ENCODE results near the gene C11orf97.
"Not testable (repeated sequence)": the region's sequence is repeated elsewhere in the genome, so short reads cannot be mapped to it uniquely, and the experiment has no call there.

The C11orf97 gene

GRCh38 chr11:94525546-94526324 is 13.5 kb downstream of the C11orf97 start:
- DNase-seq (ENCODE audit: low spot score), result peak; percentile 67

- DNase-seq (ENCODE audit: low spot score), result no peak
These were observed 14.6 kb downstream of the C11orf97 start for GRCh38 chr11:94526645-94527438.

GRCh38 chr11:94528551-94528950 is 16.3 kb downstream of the C11orf97 start:
- DNase-seq (ENCODE audit: low spot score), result no peak

GRCh38 chr11:94532211-94532610 is 19.9 kb downstream of the C11orf97 start:
- no peak for DNase-seq (ENCODE audit: low spot score)

- no peak for DNase-seq (ENCODE audit: low spot score)
These were observed 20.9 kb downstream of the C11orf97 start for GRCh38 chr11:94533206-94533605.

GRCh38 chr11:94533696-94534630 is 21.7 kb downstream of the C11orf97 start:
- DNase-seq (ENCODE audit: low spot score), result peak; percentile 43

GRCh38 chr11:94536386-94536785 is 24.1 kb downstream of the C11orf97 start:
- no peak for DNase-seq (ENCODE audit: low spot score)

GRCh38 chr11:94537031-94537600 is 24.9 kb downstream of the C11orf97 start:
- no peak for DNase-seq (ENCODE audit: low spot score)

- no peak for DNase-seq (ENCODE audit: low spot score)
These were observed 27.2 kb downstream of the C11orf97 start for GRCh38 chr11:94539420-94539819.

GRCh38 chr11:94543695-94544645 is 31.7 kb downstream of the C11orf97 start, which contains the start of gene FUT4:
Gene FUT4, plus strand, starts transcription at chr11:94543921. Its CDS starts 213 bp downstream, at chr11:94544134.
- DNase-seq (ENCODE audit: low spot score), result peak; percentile 85

GRCh38 chr11:94544646-94545263 is 32.5 kb downstream of the C11orf97 start:
- DNase-seq (ENCODE audit: low spot score), result no peak

GRCh38 chr11:94545264-94546161 is 33.3 kb downstream of the C11orf97 start:
- DNase-seq (ENCODE audit: low spot score), result no peak

GRCh38 chr11:94546162-94546470 is 33.9 kb downstream of the C11orf97 start:
- no peak for DNase-seq (ENCODE audit: low spot score)

GRCh38 chr11:94546886-94547285 is 34.6 kb downstream of the C11orf97 start:
- DNase-seq (ENCODE audit: low spot score), result no peak

- no peak for DNase-seq (ENCODE audit: low spot score)
These were observed 36.9 kb downstream of the C11orf97 start for GRCh38 chr11:94549146-94549545.

GRCh38 chr11:94550513-94550912 is 38.3 kb downstream of the C11orf97 start:
- DNase-seq (ENCODE audit: low spot score), result peak; percentile 34

- DNase-seq (ENCODE audit: low spot score), result no peak
These were observed 41.7 kb downstream of the C11orf97 start for GRCh38 chr11:94553938-94554337.

GRCh38 chr11:94555752-94556329 is 43.6 kb downstream of the C11orf97 start:
- DNase-seq (ENCODE audit: low spot score), result not testable (repeated sequence)

GRCh38 chr11:94557421-94557820 is 45.2 kb downstream of the C11orf97 start:
- no peak for DNase-seq (ENCODE audit: low spot score)

Measured in Ammon's horn (tissue), 1 donor.